HL-60 (cell line): ENCODE results near the gene SNAPIN.

Experiments used
- CTCF ChIP-seq: IDR thresholded peaks from one replicate; pipeline ENCODE4 v1.5.1; 2011; ENCODE audit warnings: low read length, control low read depth, inconsistent platforms; ENCODE audit not compliant: insufficient read depth
- POLR2AphosphoS5 ChIP-seq: IDR thresholded peaks from 2 replicates; pipeline ENCODE4 v1.6.1; 2012; ENCODE audit warnings: low read depth
- SPI1 ChIP-seq: IDR thresholded peaks from 2 replicates; pipeline ENCODE4 v1.6.1; 2012; ENCODE audit warnings: low read depth, mild to moderate bottlenecking, borderline replicate concordance

- TF ChIP-seq CTCF, result no peak
- no peak for TF ChIP-seq POLR2AphosphoS5
- no peak for TF ChIP-seq SPI1
Observed at GRCh38 chr1:153683854-153684253, 25.4 kb downstream of the SNAPIN start.
